Hypothalamus (tissue), 51 donors: Measurements from ENCODE around the gene SURF2.

Experiments used
- DNase-seq, 51 donors: peaks; one replicate each; lab custom pipeline; 2025; lab: John Stamatoyannopoulos, UW

The SURF2 gene

DNA sequence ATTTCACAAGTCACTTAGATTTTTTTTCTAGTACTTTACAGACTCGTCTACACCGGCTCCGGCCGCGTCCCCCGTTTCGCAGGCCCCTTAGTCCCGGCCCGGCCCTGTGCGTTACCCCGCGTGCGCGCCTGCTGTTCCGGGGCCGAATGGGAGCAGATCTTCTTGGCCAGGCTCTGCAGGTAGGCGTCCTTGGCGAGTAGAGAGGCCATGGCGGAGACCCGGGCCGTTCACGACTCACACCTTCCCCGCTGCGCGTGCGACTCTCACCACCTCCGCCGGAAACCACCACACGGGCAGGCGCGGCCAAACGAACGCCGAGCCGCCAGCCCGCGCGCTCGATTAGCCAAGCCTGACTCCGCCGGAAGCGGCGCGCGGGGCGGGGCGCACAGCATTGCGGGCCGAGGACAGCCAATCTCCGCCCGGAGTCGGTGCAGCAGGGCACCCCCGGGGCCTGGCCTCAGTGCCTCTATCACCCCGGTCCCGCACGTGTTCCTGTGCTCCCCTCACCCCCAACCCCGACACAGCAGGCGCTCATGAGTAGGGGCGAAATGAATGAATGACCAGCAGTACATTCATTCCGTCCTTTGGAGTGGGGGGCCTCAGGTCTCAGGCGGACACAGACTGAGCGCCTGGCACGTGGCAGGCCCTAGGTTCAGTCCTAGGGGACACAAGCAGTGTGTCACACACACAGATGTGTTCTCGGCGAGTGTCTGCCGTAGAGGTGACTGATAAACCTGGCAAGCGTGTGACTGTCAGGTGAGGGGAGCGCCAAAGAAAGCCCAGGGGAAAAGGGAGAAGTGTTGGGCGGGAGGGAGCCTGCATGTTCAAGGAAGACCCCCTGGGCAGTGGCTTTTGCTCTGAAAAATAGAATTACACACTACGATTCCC lies 20.2 kb upstream of the SURF2 start, which contains the start of gene SURF6:
Gene SURF6 (minus strand): TSS at position 265 of the 888 bp plus-strand sequence. CDS start 56 bp downstream, at position 209.
- peak; percentile 39 to 94 (median 83) for DNase-seq

DNA sequence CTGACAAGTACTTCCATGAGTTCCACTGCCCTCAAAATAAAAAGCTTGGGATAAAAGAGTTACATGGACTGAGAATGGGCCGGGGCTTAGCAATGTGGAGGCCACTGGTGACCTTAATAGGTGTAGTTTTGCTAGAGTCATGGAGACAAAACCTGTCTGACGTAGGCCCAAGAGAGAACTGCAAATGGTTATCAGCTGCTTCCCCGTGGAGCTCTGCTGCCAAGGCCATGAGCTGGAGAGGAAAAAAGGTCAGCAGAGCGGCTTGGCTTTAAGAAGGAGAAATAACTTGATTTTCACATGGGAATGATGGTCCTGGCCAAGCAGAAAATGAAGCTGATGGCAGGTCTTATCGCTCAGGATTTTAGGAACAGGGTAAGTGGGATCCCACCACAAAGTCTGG lies 16.7 kb upstream of the SURF2 start:
- DNase-seq = no peak

DNA sequence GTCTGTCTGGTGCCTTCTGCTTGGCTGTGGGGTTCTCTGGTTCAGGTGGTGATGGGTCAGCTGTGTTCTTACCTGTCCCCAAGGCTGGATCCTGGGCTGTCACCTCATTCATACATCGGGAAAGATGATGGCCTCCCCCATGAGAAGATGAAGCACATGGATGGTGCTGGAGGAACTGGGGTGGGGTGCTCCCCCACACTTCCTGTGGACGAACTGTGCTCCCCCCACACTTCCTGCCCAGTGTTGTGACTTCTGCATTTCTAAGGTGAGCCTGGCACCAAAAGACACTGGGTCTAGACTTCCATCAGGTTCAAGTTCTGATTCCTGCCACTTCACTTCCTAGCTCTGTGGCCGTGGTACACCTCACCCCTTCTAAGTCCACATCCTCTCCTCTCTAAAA lies 16.1 kb upstream of the SURF2 start:
- no peak for DNase-seq

DNA sequence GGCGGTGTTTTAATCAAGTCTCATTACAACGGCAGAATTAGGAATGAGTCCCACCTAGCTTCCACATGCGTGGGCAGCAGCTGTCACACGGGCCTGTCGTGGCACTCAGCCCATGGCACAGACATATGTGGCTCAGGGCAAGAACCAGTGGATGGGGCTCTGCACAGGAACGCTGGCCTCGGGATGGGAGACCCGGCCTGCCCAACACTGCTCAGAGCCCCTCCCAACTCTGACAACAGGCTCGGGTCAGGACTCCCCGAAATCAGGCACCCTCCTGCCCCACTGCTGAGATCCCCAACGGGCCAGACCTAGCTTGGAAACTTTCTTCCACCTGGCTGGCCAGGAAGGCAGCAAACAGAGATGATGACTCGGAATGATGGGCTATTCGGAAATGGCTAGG lies 15.4 kb upstream of the SURF2 start:
- no peak for DNase-seq

DNA sequence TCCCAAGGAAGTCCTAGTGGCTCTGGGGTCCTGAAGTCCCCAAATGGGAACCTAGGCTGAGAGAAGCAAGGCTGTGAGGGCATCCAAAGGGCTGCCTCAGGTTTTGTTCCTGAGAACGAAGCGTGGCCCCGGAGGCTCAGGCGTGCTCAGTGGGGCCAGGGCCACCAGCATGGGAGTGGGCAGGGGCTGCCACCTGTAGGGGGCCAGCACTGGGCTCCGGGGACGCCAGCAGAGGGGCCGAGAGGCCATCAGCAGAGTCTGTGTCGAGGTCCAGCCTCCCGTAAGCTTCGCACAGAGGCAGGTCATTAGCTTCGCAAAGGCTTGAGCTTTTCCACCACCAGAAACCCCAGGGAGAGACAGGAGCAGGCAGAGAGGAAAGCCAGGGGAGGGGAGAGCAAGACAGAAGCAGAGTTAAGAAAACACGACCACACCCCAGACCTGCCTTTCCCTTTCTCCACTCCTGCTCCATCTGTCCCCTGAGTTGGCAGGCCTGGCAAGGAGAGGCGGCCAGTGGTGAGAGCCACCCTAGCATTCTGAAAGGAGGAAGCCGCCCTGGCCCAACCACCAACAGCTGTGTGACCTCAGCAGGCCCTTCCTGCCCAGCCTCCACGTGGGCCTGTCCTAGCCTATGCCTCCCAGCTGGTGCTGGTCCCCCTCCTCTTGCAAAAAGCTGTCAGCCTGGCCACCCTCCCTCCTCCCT lies 14.8 kb upstream of the SURF2 start:
- peak in 21 of 51 donors; percentile 8 to 50 (median 27) for DNase-seq

DNA sequence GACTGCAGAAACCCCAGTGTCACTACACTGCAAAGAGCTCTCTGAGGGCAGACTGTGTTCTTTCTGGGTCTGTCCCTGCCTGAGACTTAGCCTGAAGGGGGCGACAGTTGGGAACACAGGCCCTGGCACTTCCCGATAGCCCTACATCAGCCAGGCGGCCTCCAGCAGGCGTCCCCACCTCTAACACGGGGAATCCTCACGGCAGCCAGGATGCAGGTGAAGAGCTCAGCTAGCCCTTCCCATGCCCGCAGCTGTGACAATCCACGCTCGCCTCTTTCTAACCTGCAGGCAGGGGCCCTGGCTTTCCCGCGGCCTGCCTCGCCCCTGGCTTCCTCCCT lies 14.3 kb upstream of the SURF2 start:
- no peak for DNase-seq

DNA sequence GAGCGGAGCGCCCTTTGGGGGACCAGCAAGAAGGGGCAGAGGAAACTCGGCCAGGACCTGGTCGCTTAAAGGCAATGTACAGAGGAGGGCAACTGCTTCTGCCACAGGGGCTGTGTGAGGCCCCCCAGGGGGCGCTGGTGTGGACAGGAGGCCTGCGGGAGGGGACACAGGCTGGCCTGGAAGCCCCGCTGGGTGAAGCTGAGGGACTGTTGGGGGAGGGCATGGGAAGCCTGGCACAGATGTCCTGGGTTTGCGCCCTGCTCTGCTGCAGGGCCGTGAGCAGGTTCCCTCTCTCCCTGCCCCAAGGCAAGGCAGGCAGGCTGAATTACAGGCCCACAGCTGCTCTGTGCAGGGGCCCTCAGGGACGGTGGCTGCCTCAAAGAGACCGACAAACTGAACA lies 13.8 kb upstream of the SURF2 start:
- DNase-seq = no peak

DNA sequence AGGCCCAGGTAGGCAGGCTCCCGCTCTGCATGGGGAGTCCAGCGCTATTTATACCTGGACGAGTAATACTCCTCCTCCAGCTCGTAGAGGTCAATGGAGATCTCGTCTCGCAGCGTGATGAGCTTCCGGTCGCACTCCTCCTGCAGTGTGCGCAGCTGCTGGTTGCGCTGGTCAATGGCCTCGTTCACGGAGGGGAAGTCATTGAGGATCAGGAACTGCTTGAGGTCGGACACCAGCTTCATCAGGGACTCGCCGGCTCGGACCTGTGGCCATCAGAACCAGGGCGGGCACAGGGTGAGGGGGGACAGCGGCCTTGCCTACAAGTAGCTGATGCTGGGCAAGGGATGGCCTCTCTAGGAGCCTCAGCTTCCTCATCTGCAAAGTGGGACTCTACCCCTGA lies 12.3 kb upstream of the SURF2 start:
- no peak for DNase-seq

DNA sequence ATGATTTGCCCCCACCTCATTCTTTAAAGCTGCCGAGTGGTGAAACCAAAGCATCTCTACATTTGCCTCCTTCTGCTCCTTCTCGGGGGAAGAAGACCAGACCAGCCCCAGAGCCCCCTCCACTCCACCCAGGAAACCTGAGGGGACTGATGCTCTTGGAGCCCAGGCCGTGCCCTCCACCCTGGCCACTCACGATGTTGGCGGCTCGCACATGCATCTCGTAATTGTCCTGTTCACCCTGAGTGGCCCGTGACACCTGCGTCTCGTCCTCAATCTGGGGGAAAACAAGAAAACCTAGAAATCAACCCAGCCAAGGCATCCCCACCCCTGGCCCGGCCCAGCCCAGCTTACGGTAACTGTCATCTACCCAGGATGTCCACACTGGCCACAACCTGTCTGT lies 11.4 kb upstream of the SURF2 start:
- DNase-seq = no peak

DNA sequence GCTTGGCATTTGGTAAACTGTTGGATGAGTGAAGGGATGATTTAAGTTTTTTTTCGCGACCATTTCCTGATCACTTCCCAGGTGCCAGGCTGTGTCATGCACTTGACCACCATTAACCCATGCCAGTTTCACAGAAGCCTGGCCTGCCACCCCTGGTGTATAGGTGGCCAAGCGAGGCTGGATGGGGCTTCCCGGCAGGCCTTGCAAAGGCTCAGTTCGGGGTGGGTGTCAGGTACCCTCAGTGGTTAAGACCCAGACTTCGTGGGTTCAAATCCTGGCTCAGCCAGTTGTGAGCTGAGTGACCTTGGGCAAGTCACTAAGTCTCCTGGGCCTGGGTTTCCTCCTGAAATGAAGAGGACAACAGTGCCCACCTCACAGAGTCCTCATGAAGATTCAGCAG lies 10.8 kb upstream of the SURF2 start:
- no peak for DNase-seq

DNA sequence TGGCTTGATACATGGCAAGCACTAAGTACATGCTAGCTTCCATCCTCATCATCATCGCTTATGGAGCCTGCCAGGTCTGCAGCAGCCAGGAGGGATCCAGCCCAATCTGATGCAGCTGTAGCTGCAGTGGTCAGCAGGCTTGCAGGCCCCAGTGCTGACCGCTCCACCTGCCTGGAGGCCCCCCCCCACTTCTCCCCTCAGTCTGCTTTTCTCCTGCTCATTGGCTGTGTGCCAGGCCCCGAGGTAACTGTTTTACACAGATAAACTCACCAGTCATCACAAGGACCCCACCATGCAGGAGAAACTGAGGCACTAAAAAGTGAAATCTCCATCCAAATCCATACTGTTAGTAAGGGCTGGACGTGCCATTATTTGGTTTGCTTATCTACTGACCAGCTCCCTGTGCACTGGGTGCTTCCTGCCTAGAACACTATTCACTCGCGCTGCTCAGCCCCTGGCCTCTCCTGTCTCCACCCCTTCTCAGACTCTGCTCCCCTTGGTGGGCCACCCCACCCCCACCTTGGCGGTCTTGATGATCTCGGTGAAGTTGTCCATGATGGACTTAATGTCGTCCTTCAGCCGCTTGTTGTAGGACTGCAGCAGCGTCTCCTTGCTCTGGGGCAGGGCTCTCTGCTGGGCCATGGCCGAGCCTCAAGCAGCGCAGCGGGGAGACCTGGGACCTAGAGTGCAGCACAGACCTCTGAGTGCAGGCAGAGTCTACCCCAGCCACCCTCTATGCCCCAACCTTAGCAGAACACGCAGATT lies 10.1 kb upstream of the SURF2 start:
- DNase-seq = no peak

DNA sequence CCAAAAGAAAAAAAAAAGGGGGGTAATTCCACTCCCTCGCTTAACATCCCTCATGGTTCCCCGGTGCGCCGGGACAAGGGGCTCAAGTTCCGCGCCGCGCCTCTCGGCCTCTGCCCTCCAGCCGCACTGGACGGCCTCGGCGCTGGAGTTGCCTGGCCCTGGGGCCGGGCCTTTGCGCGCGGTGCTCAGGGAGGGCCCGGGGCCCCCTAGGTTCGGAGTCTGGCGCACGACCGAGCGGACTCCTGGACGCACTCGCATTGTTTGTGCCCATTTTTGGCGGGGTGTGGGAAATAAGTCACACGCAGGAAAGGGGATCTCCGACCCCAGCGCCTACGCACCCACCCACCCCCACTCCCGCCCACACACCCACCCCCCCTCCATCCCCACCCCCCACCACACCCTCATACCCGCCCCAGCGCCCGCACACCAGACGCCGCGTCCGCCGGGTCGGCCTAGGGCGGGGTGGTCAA lies 8.8 kb upstream of the SURF2 start:
- DNase-seq = peak in 11 of 51 donors; percentile 43 to 65 (median 52)

DNA sequence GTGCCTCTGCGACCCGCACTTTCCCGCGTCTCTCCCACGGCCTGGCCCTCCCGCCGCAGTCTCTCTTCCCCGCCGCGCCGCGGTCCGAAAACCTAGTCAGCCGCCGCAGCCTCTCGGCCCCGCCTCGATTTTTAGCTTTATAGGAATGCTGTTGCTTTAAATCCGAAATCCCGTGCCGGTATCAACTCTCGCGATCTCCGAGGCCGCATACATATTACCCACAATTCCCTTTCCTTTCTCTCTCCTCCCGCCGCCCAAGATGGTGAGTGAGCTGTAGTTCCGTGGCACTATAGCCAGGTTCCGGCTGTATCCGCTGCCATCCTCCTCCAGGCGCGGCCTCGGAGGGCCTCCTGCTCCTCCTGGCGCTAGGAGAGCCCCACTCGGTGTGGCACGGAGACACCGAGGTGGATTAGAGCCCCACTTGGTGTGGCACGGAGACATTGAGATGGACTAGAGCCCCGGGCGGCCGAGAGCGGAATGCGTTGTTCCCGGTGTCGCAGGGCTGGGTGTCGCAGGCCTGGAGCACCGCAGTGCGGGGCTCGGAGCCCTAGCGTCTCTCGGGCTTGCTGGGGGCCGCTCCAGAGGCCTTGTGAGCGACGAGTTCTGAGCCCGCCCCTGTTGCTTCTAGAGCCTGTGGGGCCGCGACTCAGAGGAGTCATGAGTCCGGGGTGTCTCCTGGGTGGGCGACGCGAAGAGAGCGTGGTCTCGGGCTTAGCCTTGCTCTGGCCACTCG lies 8.2 kb upstream of the SURF2 start, which contains the start of the genes MED22 and RPL7A:
Gene MED22 (minus strand): TSS at position 147 of the 733 bp plus-strand sequence. CDS start 1,469 bp downstream, outside the sequence.
Gene RPL7A (plus strand): TSS at position 234 of the 733 bp plus-strand sequence. CDS start 26 bp downstream, at position 260.
- peak; percentile 41 to 95 (median 78) for DNase-seq

DNA sequence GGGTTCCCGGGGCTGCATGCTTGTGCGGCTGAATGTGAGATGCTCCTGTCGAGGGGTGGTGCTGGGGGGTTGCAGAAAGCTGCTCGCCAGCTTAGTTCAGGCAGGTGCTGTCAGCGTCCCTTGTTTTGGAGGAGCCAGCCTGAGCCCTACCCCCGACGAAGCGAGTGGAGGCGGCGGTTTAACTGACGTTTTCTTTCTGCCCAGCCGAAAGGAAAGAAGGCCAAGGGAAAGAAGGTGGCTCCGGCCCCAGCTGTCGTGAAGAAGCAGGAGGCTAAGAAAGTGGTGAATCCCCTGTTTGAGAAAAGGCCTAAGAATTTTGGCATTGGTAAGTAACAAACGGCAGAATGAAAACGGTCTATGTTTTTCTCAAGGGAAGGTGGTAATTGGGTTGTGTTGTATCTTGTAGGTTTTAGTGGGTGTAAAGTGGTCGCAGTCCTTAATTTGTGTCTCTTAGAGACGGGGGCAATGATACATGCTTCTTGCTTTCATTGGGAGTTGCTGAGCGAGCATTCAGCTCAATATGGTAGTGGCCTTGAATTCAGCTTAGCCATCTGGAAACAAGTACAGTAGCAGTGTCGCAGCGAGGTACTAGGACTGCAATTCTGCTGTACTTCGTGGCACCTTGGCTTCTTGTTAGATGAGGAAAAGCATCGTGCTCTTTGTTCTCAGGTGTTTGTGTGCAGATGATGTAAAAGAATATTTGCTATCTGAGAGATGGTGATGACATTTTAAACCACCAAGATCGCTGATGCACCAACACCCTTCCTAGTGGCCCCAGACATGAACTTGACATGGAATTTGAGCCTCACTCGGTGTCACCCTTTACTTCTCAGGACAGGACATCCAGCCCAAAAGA lies 7.4 kb upstream of the SURF2 start:
- DNase-seq = no peak

DNA sequence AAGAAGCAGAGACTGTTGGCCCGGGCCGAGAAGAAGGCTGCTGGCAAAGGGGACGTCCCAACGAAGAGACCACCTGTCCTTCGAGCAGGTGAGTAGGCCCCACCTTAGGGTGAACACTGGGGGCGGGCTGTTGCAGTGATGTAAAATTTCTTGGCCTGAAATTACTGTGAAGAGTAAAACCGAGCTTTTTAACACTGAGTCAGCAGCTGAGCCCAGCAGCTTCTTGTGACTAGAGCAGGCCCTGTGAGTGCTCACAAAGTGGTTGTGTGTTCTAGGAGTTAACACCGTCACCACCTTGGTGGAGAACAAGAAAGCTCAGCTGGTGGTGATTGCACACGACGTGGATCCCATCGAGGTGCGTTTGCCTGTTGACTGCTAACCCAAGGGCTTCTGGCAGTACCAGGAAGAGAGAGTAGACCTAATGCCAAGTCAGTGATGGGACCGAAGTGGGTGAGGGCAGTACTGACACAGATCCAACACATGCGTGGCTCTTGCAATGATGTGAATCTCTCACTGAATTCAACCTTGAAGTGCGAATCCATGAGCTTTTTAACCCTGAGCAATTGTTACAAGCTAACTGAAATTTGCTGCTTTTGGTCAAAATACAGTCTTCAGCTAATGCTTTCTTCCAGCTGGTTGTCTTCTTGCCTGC lies 6.3 kb upstream of the SURF2 start:
- DNase-seq = no peak

DNA sequence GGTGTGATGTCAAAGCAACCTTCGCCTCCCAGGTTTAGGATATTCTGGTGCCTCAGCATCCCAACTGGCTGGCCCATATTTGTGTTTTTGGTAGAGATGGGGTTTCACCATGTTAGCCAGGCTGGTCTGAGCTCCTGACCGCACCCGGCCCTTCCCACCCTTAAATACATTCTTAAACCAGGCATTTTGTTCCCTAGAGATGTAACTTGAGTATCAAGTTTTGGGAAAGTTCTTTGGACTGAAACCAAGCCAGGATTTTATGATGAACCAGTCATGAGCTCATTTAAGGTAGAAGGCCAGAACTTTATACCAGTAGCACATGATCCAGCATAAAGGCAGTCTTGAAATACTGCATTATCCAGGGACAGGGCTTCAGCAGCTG lies 4.8 kb upstream of the SURF2 start:
- no peak for DNase-seq

DNA sequence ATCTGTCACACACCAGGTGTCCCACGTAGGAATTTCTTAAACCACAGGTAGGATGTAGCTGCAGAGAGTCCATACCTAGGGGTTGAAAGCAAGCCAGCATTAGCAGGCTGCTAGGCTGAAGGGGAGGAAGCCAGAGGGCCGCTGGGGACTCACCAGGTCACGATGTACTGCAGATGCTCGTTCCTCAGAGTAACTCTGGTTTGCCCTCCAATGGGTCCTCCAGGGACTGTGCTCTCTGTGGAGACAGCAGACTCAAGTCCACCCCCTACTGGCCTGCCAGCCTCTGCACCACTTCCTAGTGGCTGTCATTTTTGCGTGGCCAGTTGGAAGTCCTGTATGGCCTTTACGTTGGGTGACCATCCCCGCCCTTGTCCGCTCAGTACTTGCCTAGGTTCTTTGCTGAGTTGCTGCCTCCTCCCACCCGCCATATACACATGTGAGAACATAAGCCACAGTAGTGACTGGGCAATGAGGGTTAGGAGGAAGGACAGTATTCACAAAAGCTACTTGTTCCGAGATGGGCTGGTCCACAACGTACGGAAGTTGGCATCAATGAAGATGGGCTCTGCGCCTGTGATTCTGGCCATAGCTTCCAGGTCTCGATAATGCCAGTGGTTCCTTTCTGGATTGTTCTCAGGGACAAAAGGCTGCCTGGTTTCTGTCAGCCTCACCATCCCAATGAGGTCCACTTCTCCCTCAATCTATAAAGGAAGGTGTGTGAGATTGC lies 4.3 kb upstream of the SURF2 start:
- peak in 4 of 51 donors; percentile 5 to 26 (median 12) for DNase-seq
